K562 (cell line): ENCODE measurements around the gene BRF1. TPM values are rescaled to one million over a fixed set of nuclear protein-coding genes. Genes with fewer than 3 reads are reported as not detected.

Experiments used
- ATAC-seq: fragments of 200-7000 bp; cut with Tn5 transposase; 3 replicates; pipeline ENCODE4 v1.9.1; 2020; ENCODE audit warnings: moderate library complexity
- BruUV-seq: library from RNA; stranded (reverse); fragments of 400-500 nt; replicated peaks from 2 replicates; lab custom pipeline; 2021; lab: Mats Ljungman, UMichigan
- CTCF ChIA-PET: fragments of 300-600 bp; formaldehyde crosslinking; extraction: SDS; loops from one replicate; lab custom pipeline; 2021; ENCODE audit warnings: low intra/inter-chr PET ratio; lab: Yijun Ruan, JAX
- POLR2A ChIA-PET: fragments of 300-600, 350-650 bp; sonication (Branson Sonifier 250); formaldehyde crosslinking; extraction: SDS; loops from one replicate; lab custom pipeline; 2021; ENCODE audit warnings: antibody characterized with exemption, inconsistent platforms; lab: Yijun Ruan, JAX
- DNase-seq, 4 experiments: peaks; one replicate each; pipeline versions ENCODE4 v3.0.0 to v3.0.0-alpha.2; 2011 to 2018; ENCODE audit warnings: low spot score in 3 of 4, mixed read lengths in 3 of 4; ENCODE audit errors: extremely low read depth in 1 of 4
- FAIRE-seq: peaks from 2 replicates; lab custom pipeline; 2011; peaks lifted over from hg19 to GRCh38; lab: Jason Lieb, UNC
- H2AFZ ChIP-seq: 2 replicates; pipeline ENCODE4 v1.6.0; 2011; ENCODE audit warnings: low read depth, low read length, control low read depth, inconsistent platforms
- H3K27ac ChIP-seq: fragments of 200-600 bp; 3 replicates; pipeline ENCODE4 v1.8.0; 2011; ENCODE audit warnings: low read depth, mild to moderate bottlenecking, control low read depth, inconsistent platforms, low read length, moderate library complexity, mixed read lengths; ENCODE audit errors: extremely low read depth
- H3K27me3 ChIP-seq, 2 experiments: fragments of 300-600 bp in 1 of 2; 2 replicates in 1 of 2; 3 replicates in 1 of 2; pipeline versions ENCODE4 v1.6.0 to v1.8.0; 2011; ENCODE audit warnings: inconsistent platforms in 2 of 2, low read length in 2 of 2, mild to moderate bottlenecking in 1 of 2, mixed read lengths in 1 of 2, moderate library complexity in 1 of 2; ENCODE audit not compliant: control insufficient read depth in 2 of 2, insufficient read depth in 2 of 2
- H3K36me3 ChIP-seq: fragments of 300-600 bp; 3 replicates; pipeline ENCODE4 v1.8.0; 2011; ENCODE audit warnings: mild to moderate bottlenecking, low read length, inconsistent platforms; ENCODE audit not compliant: control insufficient read depth, insufficient read depth
- H3K4me1 ChIP-seq, 2 experiments: fragments of 200-600 bp in 1 of 2; replicated peaks in 1 of 2; 2 replicates in 1 of 2; 3 replicates in 1 of 2; pipeline versions ENCODE4 v1.5.1 to v1.8.0; 2011; ENCODE audit warnings: inconsistent platforms in 2 of 2, low read length in 2 of 2, mild to moderate bottlenecking in 1 of 2, mixed read lengths in 1 of 2, moderate library complexity in 1 of 2; ENCODE audit not compliant: control insufficient read depth in 2 of 2, insufficient read depth in 2 of 2
- H3K4me2 ChIP-seq: 2 replicates; pipeline ENCODE4 v1.6.1; 2011; ENCODE audit warnings: low read length, control low read depth, inconsistent platforms, mixed read lengths; ENCODE audit not compliant: insufficient read depth
- H3K4me3 ChIP-seq: fragments of 200-600 bp; sonication (generic), shearing (Covaris generic); 2 replicates; pipeline ENCODE4 v1.5.1; 2016; ENCODE audit warnings: control low read depth, inconsistent platforms
- H3K79me2 ChIP-seq: fragments of 200-600 bp; 3 replicates; pipeline ENCODE4 v1.8.0; 2011; ENCODE audit warnings: low read length, inconsistent platforms; ENCODE audit not compliant: control insufficient read depth, insufficient read depth
- H3K9ac ChIP-seq, 2 experiments: 2 replicates each; pipeline versions ENCODE4 v1.6.0 to v1.6.1; 2011; ENCODE audit warnings: low read depth in 2 of 2, low read length in 2 of 2, control low read depth in 1 of 2, inconsistent platforms in 1 of 2, mild to moderate bottlenecking in 1 of 2, mixed read lengths in 1 of 2; ENCODE audit not compliant: insufficient read depth in 1 of 2
- H3K9me1 ChIP-seq: one replicate; pipeline ENCODE4 v1.6.0; 2011; ENCODE audit warnings: inconsistent platforms, mild to moderate bottlenecking, low read length, moderate library complexity; ENCODE audit not compliant: control insufficient read depth, insufficient read depth
- H3K9me3 ChIP-seq: replicated peaks from 2 replicates; pipeline ENCODE4 v1.5.1; 2011; ENCODE audit warnings: low read depth, low read length, inconsistent platforms; ENCODE audit not compliant: control insufficient read depth, insufficient read depth
- H4K20me1 ChIP-seq: replicated peaks from 2 replicates; pipeline ENCODE4 v1.6.1; 2011; ENCODE audit warnings: low read length, inconsistent platforms, mixed read lengths; ENCODE audit not compliant: control insufficient read depth, insufficient read depth
- POLR2G ChIP-seq: fragments of 200-400 bp; formaldehyde crosslinking; IDR thresholded peaks from 2 replicates; pipeline ENCODE4 v1.6.1; 2017; ENCODE audit warnings: low read depth, mild to moderate bottlenecking, antibody characterized with exemption, low read length, moderate library complexity
- RBFOX2 ChIP-seq: fragments of 200-400 bp; formaldehyde crosslinking; IDR thresholded peaks from 2 replicates; pipeline ENCODE4 v1.6.1; 2017; ENCODE audit warnings: low read depth, mild to moderate bottlenecking, low read length, moderate library complexity
- TCF7 ChIP-seq: sonication (generic); IDR thresholded peaks from 2 replicates; pipeline ENCODE4 v1.6.1; 2016; ENCODE audit warnings: antibody characterized with exemption, borderline replicate concordance
- WGBS: fragments of 100-300 bp; shearing (Covaris generic); methylation state at CpG from one replicate; pipeline ENCODE4 v1.1.6; 2016; ENCODE audit warnings: low coverage, mixed read lengths; ENCODE audit not compliant: insufficient coverage; ENCODE audit errors: missing lambda C conversion rate; 5-methylcytosine and 5-hydroxymethylcytosine counted together
- in situ Hi-C: fragments of 300-500 bp; cut with MboI; formaldehyde crosslinking; loops from 4 replicates; pipeline ENCODE4 v1.15.0; 2018; ENCODE audit warnings: inconsistent platforms, mixed read lengths
- intact Hi-C: fragments of 100-400 bp; cut with micrococcal nuclease; formaldehyde crosslinking; loops from 2 replicates; pipeline ENCODE4 v1.14.2; 2022
- polyA plus RNA-seq, 8 experiments: library from polyadenylated mRNA; depleted of rRNA in 4 of 8; stranded (reverse) in 5 of 8; unstranded in 3 of 8; fragments of >200 nt; fragmentation: Nextera tagmentation in 2 of 8; fragmentation: Illumina TruSeq in 1 of 8; extraction: Ambion mirVana in 2 of 8; extraction: Trizol in 1 of 8; gene quantifications; 2 replicates each; pipeline versions ENCODE4 v1.2.1 to v1.2.3, GENCODE V29; 2011 to 2014; ENCODE audit warnings: inconsistent platforms in 1 of 8, missing spikeins in 1 of 8
- total RNA-seq, 7 experiments: library from RNA; depleted of rRNA in 6 of 7; stranded (reverse); fragments of >200 nt in 6 of 7; fragmentation: Illumina TruSeq in 2 of 7; extraction: Trizol in 2 of 7; gene quantifications; 2 replicates each; pipeline versions ENCODE4 v1.2.1 to v1.2.3, GENCODE V29; 2011 to 2021; ENCODE audit warnings: low replicate concordance in 1 of 7

Gene BRF1
- total and polyA plus RNA-seq, 9 of the 15 experiments (the other 6 are each of a cell fraction or from before 2014, with no cell fraction given), result 0.14 to 24.6 (median 8.2) TPM

- ATAC-seq (no peak), DNase-seq (no peak), FAIRE-seq (no peak)
- H4K20me1 ChIP-seq, result peaks cover 5% of the 10 kb centered on the region; the same call in 1 of the 2 replicates
- peaks cover 10 to 84% of the 10 kb centered on the region in 2 experiments; a peak in 4 of 5 replicates for H3K4me1 ChIP-seq
- H3K4me3 ChIP-seq, result no peak overlapping the region
- TF ChIP-seq RBFOX2, result peak; percentile 0; the same call in 1 of the 2 replicates
- no peak for TF ChIP-seq TCF7
- TF ChIP-seq POLR2G, result peak; percentile 19; the same call in 1 of the 2 replicates
- intact Hi-C loops (no loop called here), in situ Hi-C loops (no loop called here)
- no peaks in the 10 kb centered on the region for H3K9me3 ChIP-seq
- no peak overlapping the region for H3K4me2 ChIP-seq
- H2AFZ ChIP-seq, result no peak overlapping the region
- peak overlapping the region; percentile 83 to 95; a peak in 3 of 4 replicates for H3K9ac ChIP-seq
- H3K9me1 ChIP-seq, result peaks cover 4% of the 10 kb centered on the region
- no TSS peak for BruUV-seq
- no peak overlapping the region for H3K27ac ChIP-seq
- no peaks in the 10 kb centered on the region for H3K27me3 ChIP-seq
- peaks cover 59% of the 10 kb centered on the region for H3K79me2 ChIP-seq
- H3K36me3 ChIP-seq, result peaks cover 12% of the 10 kb centered on the region; the same call in 1 of the 3 replicates
- ChIA-PET POLR2A (interaction anchor here (0.6 kb wide), 1 partner anchor 186 kb away, joined by 3 read pairs; no protein-coding TSS in a partner anchor), CTCF (no interaction called here)
- 90% methylated on average over 18 of the region's 32 CpGs for WGBS
These were observed 134.9 kb downstream of the BRF1 start for GRCh38 chr14:105165761-105166485.
